ENCODE measurements around the gene ERVMER34-1. TPM values are rescaled to one million over a fixed set of nuclear protein-coding genes. Genes with fewer than 3 reads are reported as not detected.

The ERVMER34-1 gene
- polyA plus RNA-seq, 3 donors: not detected

DNA sequence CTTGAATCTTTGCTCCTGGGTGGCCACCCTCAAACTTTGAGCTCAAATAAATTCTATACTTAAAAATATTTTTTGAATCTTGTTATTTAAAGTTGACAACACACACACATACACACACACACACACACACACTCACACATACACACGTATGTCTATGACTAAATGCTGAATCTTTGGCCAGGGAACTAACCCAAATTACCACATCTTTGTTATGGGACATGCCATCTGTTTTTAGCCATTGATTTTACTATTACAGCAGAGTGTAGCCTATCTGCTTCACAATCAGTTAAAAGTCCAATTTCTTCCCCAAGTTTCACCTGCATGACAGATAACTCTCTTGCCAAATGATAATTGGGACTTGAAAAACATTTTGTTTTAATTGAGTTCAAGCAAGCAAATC lies 47.1 kb downstream of the ERVMER34-1 start:
- Histone ChIP-seq H3K4me3 (replicated peaks in 1 of 3; ENCODE audit: low read depth in 2 of 3, low read length in 3 of 3) (no peak overlapping the region), H3K9ac (ENCODE audit: insufficient read depth, low read length, poor library complexity, severe bottlenecking) (no peak overlapping the region), H3K4me1 (ENCODE audit: control insufficient read depth in 1 of 2, insufficient read depth in 2 of 2, low read length in 2 of 2) (no peaks in the 10 kb centered on the region), H3K4me2 (replicated peaks; ENCODE audit: extremely low read depth, low read length, poor library complexity, severe bottlenecking) (no peak overlapping the region), H3K27me3 (ENCODE audit: control insufficient read depth in 2 of 2, insufficient read depth in 2 of 2, low read length in 2 of 2) (no peaks in the 10 kb centered on the region), H3K27ac (ENCODE audit: low read depth in 1 of 2, low read length in 2 of 2) (no peak overlapping the region), H4K20me1 (ENCODE audit: insufficient read depth, low read length) (no peaks in the 10 kb centered on the region), H3K36me3 (replicated peaks in 1 of 2; ENCODE audit: control insufficient read depth in 1 of 2, insufficient read depth in 2 of 2, low read length in 2 of 2) (no peaks in the 10 kb centered on the region), H2AFZ (ENCODE audit: insufficient read depth, low read depth, low read length, poor library complexity, severe bottlenecking) (no peak overlapping the region), H3K9me3 (replicated peaks in 1 of 2; ENCODE audit: control insufficient read depth in 1 of 2, insufficient read depth in 1 of 2, low read length in 2 of 2) (no peaks in the 10 kb centered on the region), H3K79me2 (ENCODE audit: insufficient read depth, low read length) (no peaks in the 10 kb centered on the region)
- H3K4me1 Mint-ChIP-seq: no peaks in the 10 kb centered on the region
- no peak overlapping the region for H3K4me3 Mint-ChIP-seq
- no peaks in the 10 kb centered on the region for H3K36me3 Mint-ChIP-seq
- TF ChIP-seq, protein P1, sequence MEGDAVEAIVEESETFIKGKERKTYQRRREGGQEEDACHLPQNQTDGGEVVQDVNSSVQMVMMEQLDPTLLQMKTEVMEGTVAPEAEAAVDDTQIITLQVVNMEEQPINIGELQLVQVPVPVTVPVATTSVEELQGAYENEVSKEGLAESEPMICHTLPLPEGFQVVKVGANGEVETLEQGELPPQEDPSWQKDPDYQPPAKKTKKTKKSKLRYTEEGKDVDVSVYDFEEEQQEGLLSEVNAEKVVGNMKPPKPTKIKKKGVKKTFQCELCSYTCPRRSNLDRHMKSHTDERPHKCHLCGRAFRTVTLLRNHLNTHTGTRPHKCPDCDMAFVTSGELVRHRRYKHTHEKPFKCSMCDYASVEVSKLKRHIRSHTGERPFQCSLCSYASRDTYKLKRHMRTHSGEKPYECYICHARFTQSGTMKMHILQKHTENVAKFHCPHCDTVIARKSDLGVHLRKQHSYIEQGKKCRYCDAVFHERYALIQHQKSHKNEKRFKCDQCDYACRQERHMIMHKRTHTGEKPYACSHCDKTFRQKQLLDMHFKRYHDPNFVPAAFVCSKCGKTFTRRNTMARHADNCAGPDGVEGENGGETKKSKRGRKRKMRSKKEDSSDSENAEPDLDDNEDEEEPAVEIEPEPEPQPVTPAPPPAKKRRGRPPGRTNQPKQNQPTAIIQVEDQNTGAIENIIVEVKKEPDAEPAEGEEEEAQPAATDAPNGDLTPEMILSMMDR (IDR thresholded peaks at IDR 0.05): no peak
- intact Hi-C loops (cut with micrococcal nuclease): no loop called here
- no peak for DNase-seq
- no peak overlapping the region for H3K27ac Mint-ChIP-seq
- H3K9me3 Mint-ChIP-seq: peaks cover 0 to 6% (median 0%) of the 10 kb centered on the region in 7 donors
- H3K27me3 Mint-ChIP-seq (ENCODE audit: low read depth in 3 of 3): peaks cover 0 to 13% (median 4%) of the 10 kb centered on the region in 3 donors
- no CpG with 5 or more reads among the region's 1 CpG for WGBS (ENCODE audit: insufficient coverage)

DNA sequence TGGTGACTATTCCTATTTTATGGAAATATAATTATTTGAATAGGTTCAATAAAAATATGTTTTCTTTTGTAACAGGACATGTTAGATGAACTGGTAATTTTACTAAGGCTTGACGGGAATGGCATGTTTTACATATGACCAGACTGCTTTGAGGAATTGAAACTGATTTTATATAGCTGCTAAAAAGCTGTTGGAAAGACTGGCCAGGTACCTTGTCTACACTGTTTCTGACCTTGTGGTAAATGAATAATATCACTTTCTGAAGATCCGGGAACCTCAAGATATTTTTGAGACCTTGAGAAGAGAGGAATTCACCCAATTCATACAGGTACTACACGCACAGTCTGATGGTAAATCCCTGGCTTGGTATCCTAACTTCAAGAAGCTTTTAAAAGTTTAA lies 50.0 kb downstream of the ERVMER34-1 start:
- peaks cover 0 to 16% (median 9%) of the 10 kb centered on the region in 3 donors for H3K27me3 Mint-ChIP-seq (ENCODE audit: low read depth in 3 of 3)
- H3K4me3 Mint-ChIP-seq: no peak overlapping the region
- H3K9me3 ChIP-seq (replicated peaks in 1 of 2; ENCODE audit: control insufficient read depth in 1 of 2, insufficient read depth in 1 of 2, low read length in 2 of 2): no peaks in the 10 kb centered on the region
- H3K4me1 Mint-ChIP-seq: peaks cover 2% of the 10 kb centered on the region
- H4K20me1 ChIP-seq (ENCODE audit: insufficient read depth, low read length): no peaks in the 10 kb centered on the region
- TF ChIP-seq, protein P1 (IDR thresholded peaks at IDR 0.05): no peak
- H3K36me3 ChIP-seq (replicated peaks in 1 of 2; ENCODE audit: control insufficient read depth in 1 of 2, insufficient read depth in 2 of 2, low read length in 2 of 2): no peaks in the 10 kb centered on the region
- H3K4me3 ChIP-seq (replicated peaks in 1 of 3; ENCODE audit: low read depth in 2 of 3, low read length in 3 of 3): no peak overlapping the region
- no peak overlapping the region for H3K27ac ChIP-seq (ENCODE audit: low read depth in 1 of 2, low read length in 2 of 2)
- no peak for DNase-seq
- H3K27me3 ChIP-seq (ENCODE audit: control insufficient read depth in 2 of 2, insufficient read depth in 2 of 2, low read length in 2 of 2): no peaks in the 10 kb centered on the region
- H3K4me2 ChIP-seq (replicated peaks; ENCODE audit: extremely low read depth, low read length, poor library complexity, severe bottlenecking): no peak overlapping the region
- intact Hi-C loops (cut with micrococcal nuclease): no loop called here
- no peaks in the 10 kb centered on the region for H3K4me1 ChIP-seq (ENCODE audit: control insufficient read depth in 1 of 2, insufficient read depth in 2 of 2, low read length in 2 of 2)
- H3K79me2 ChIP-seq (ENCODE audit: insufficient read depth, low read length): no peaks in the 10 kb centered on the region
- no peak overlapping the region for H3K27ac Mint-ChIP-seq
- WGBS (ENCODE audit: insufficient coverage): 47% methylated on average over 2 of the region's 3 CpGs
- no peaks in the 10 kb centered on the region for H3K36me3 Mint-ChIP-seq
- H2AFZ ChIP-seq (ENCODE audit: insufficient read depth, low read depth, low read length, poor library complexity, severe bottlenecking): no peak overlapping the region
- H3K9ac ChIP-seq (ENCODE audit: insufficient read depth, low read length, poor library complexity, severe bottlenecking): no peak overlapping the region
- peaks cover 0 to 6% (median 0%) of the 10 kb centered on the region in 7 donors for H3K9me3 Mint-ChIP-seq
